ENCODE data around the gene C13orf46.

- TF ChIP-seq CTCF (IDR thresholded peaks at IDR 0.05; ENCODE audit: insufficient read depth, low read length), result no peak
- TF ChIP-seq REST (IDR thresholded peaks at IDR 0.05; ENCODE audit: insufficient replicate concordance, low read depth), result no peak
These were observed 38.7 kb downstream of the C13orf46 start for GRCh38 chr13:113935001-113935844.

Data from HL-60 (cell line).